WTC11 (cell line): ENCODE data around the gene TIAM2. TPM values are rescaled to one million over a fixed set of nuclear protein-coding genes. Genes with fewer than 3 reads are reported as not detected.
"Not testable (repeated sequence)": the region's sequence is repeated elsewhere in the genome, so short reads cannot be mapped to it uniquely, and the experiment has no call there.

ENCODE experiments used
- ATAC-seq: fragments of 200-7000 bp; cut with Tn5 transposase; 2 replicates; pipeline ENCODE4 v1.10.0; 2021; ENCODE audit warnings: mild to moderate bottlenecking, moderate library complexity
- CTCF ChIA-PET: fragments of 300-600 bp; sonication (Branson Sonifier 250); formaldehyde crosslinking; loops from one replicate; lab custom pipeline; 2021; ENCODE audit warnings: antibody characterized with exemption; lab: Charles Lee
- POLR2A ChIA-PET: fragments of 350-600 bp; sonication (Branson Sonifier 250); formaldehyde crosslinking; loops from one replicate; lab custom pipeline; 2021; ENCODE audit warnings: antibody characterized with exemption; lab: Charles Lee
- DNase-seq: peaks from one replicate; pipeline ENCODE4 v3.0.0; 2021; ENCODE audit warnings: low spot score
- H3K27ac Mint-ChIP-seq: 2 replicates; pipeline ENCODE4 v1.8.0; 2021; ENCODE audit warnings: mixed read lengths
- H3K27me3 Mint-ChIP-seq: 2 replicates; pipeline ENCODE4 v1.8.0; 2021; ENCODE audit warnings: low read depth, mild to moderate bottlenecking, moderate library complexity, mixed read lengths
- H3K36me3 Mint-ChIP-seq: 2 replicates; pipeline ENCODE4 v1.8.0; 2021; ENCODE audit warnings: mixed read lengths
- H3K4me1 Mint-ChIP-seq: 2 replicates; pipeline ENCODE4 v1.8.0; 2022; ENCODE audit warnings: mixed read lengths
- H3K4me3 Mint-ChIP-seq: 2 replicates; pipeline ENCODE4 v1.8.0; 2021; ENCODE audit warnings: mild to moderate bottlenecking, moderate library complexity, mixed read lengths
- H3K9me3 Mint-ChIP-seq: 2 replicates; pipeline ENCODE4 v1.8.0; 2021; ENCODE audit warnings: mixed read lengths
- AFF4 ChIP-seq: sonication (generic); formaldehyde crosslinking; IDR thresholded peaks from 2 replicates; pipeline ENCODE4 v1.8.1; 2023; ENCODE audit warnings: mild to moderate bottlenecking, missing genetic modification reagents, borderline replicate concordance
- ERG ChIP-seq: fragments of 250-450 bp; sonication (Bioruptor Pico); IDR thresholded peaks from 2 replicates; pipeline ENCODE4 v1.8.0; 2021; ENCODE audit warnings: mild to moderate bottlenecking
- ETV6 ChIP-seq: sonication (generic); formaldehyde crosslinking; IDR thresholded peaks from 2 replicates; pipeline ENCODE4 v1.8.1; 2022; ENCODE audit warnings: mild to moderate bottlenecking, missing genetic modification reagents
- FOXP4 ChIP-seq: sonication (generic); formaldehyde crosslinking; IDR thresholded peaks from 2 replicates; pipeline ENCODE4 v1.8.0; 2022; ENCODE audit warnings: mild to moderate bottlenecking, missing genetic modification reagents
- SP1 ChIP-seq: sonication (generic); formaldehyde crosslinking; conservative IDR thresholded peaks from 2 replicates; pipeline ENCODE4 v1.8.1; 2022; ENCODE audit warnings: missing genetic modification reagents
- TEAD1 ChIP-seq: sonication (generic); formaldehyde crosslinking; IDR thresholded peaks from 2 replicates; pipeline ENCODE4 v1.8.0; 2022; ENCODE audit warnings: mild to moderate bottlenecking, missing genetic modification reagents
- TEAD4 ChIP-seq: sonication (generic); formaldehyde crosslinking; IDR thresholded peaks from 2 replicates; pipeline ENCODE4 v1.8.0; 2022; ENCODE audit warnings: mild to moderate bottlenecking, missing genetic modification reagents
- ZNF121 ChIP-seq: sonication (generic); formaldehyde crosslinking; IDR thresholded peaks from 2 replicates; pipeline ENCODE4 v1.8.0; 2023; ENCODE audit warnings: missing genetic modification reagents
- ZNF416 ChIP-seq: fragments of 250-450 bp; sonication (Bioruptor Pico); IDR thresholded peaks from 2 replicates; pipeline ENCODE4 v1.9.0; 2021; ENCODE audit warnings: mild to moderate bottlenecking, inconsistent platforms
- ZNF532 ChIP-seq: fragments of 250-450 bp; sonication (Bioruptor Pico); IDR thresholded peaks from 2 replicates; pipeline ENCODE4 v1.9.0; 2021; ENCODE audit warnings: mild to moderate bottlenecking, borderline replicate concordance
- total RNA-seq: library from RNA; stranded (reverse); gene quantifications from 3 replicates; pipeline ENCODE4 v1.2.3, GENCODE V29; 2021

The TIAM2 gene
- total RNA-seq, 1 experiment from 2014 or later: 15.1 TPM

- CTCF ChIA-PET: interaction anchor here (1.1 kb wide), 1 partner anchor 95 kb away, joined by 3 read pairs; no protein-coding TSS in a partner anchor
- H3K36me3 Mint-ChIP-seq, H3K4me3 Mint-ChIP-seq, ATAC-seq, POLR2A ChIA-PET, H3K9me3 Mint-ChIP-seq, DNase-seq, H3K27me3 Mint-ChIP-seq: not testable (repeated sequence)
- H3K27ac Mint-ChIP-seq: peak overlapping the region; percentile 99
- TF ChIP-seq ZNF121 (CRISPR knock-in tag): 0 out of 2 replicates have a peak, but pooled peaks have one; percentile 9
- peaks cover 64% of the 10 kb centered on the region for H3K4me1 Mint-ChIP-seq
Observed at GRCh38 chr6:155119201-155119600, 124.1 kb downstream of the TIAM2 start.

DNA sequence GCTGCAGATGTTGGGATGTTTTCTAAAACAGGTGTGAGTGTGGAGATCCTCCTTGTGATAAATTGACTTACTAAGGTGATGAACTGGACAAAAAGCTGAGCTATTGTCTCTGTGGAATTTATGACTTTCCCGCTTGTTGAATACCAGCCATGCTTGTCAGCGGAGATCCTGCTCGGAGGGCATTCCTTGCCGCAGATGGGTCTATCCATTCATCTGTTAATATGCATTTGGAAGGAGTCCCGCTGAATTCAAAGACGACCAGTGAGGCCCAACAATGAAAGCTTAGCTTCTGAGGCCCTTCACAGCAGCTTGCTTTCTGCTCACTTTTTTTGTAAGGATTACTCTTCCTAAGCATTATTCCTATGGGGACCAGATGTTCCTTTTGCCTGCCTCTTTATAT is 124.9 kb downstream of the TIAM2 start:
- peak overlapping the region; percentile 99 for H3K27ac Mint-ChIP-seq
- ATAC-seq: peak; percentile 85
- peaks cover 4% of the 10 kb centered on the region; the same call in 1 of the 2 replicates for H3K27me3 Mint-ChIP-seq
- ChIA-PET CTCF (interaction anchor here (0.8 to 1.1 kb wide), 3 partner anchors 32 to 444 kb away, joined by 3 read pairs; no protein-coding TSS in a partner anchor), POLR2A (no interaction called here)
- TF ChIP-seq SP1 (CRISPR knock-in tag) (peak; percentile 58; the same call in 1 of the 2 replicates), TEAD1 (peak; percentile 96), TEAD4 (CRISPR knock-in tag) (peak; percentile 16; the same call in 1 of the 2 replicates), ZNF532 (no peak), FOXP4 (CRISPR knock-in tag) (peak; percentile 81; the same call in 1 of the 2 replicates), ERG (CRISPR knock-in tag) (0 out of 2 replicates have a peak, but pooled peaks have one; percentile 26), AFF4 (CRISPR knock-in tag) (no peak), ZNF416 (CRISPR knock-in tag) (no peak), ETV6 (CRISPR knock-in tag) (peak; percentile 87; the same call in 1 of the 2 replicates)
- H3K4me3 Mint-ChIP-seq: peak overlapping the region; percentile 44
- H3K4me1 Mint-ChIP-seq: peaks cover 64% of the 10 kb centered on the region
- peaks cover 5% of the 10 kb centered on the region; the same call in 1 of the 2 replicates for H3K36me3 Mint-ChIP-seq
- H3K9me3 Mint-ChIP-seq: peaks cover 3% of the 10 kb centered on the region; the same call in 1 of the 2 replicates
- peak; percentile 52 for DNase-seq
